Left cardiac atrium (tissue), 4 donors: ENCODE data around the gene RAB7B. TPM values are rescaled to one million over a fixed set of nuclear protein-coding genes. Genes with fewer than 3 reads are reported as not detected.
"Not testable (repeated sequence)": the region's sequence is repeated elsewhere in the genome, so short reads cannot be mapped to it uniquely, and the experiment has no call there.

ENCODE experiments used
- ATAC-seq, 2 donors: fragments of 200-7000 bp; cut with Tn5 transposase; one replicate each; pipeline ENCODE4 v1.9.1; 2020; ENCODE audit warnings: mild to moderate bottlenecking in 2 of 2, moderate library complexity in 2 of 2
- DNase-seq: peaks from one replicate; pipeline ENCODE4 v3.0.0-alpha.2; 2020
- intact Hi-C, 2 donors: fragments of 100-400 bp; cut with DNase I; formaldehyde crosslinking; loops; one replicate each; pipeline versions ENCODE4 v1.14.1 to v1.15.1; 2022 to 2023
- total RNA-seq, 2 donors: library from RNA; stranded (reverse); fragmentation: NEBNext Ultra II Directional; extraction: Animal tissue kit (Norgen Biotek cat#: 25700); gene quantifications; one replicate each; pipeline ENCODE4 v1.2.1, GENCODE V29; 2021
- donor health status: DM: no; HTN: yes; CAD: no.
- donor health status: DM: no; HTN: yes; CAD: no; lungs with severe emphysema.
- donor health status: DM: yes; HTN: yes; CAD: no.
- donor health status: Dilated cardiomyopathy.

The RAB7B gene
- total RNA-seq, 2 donors from 2014 or later = 2.4 to 4.5 TPM

- ATAC-seq = peak; percentile 62 to 85
- intact Hi-C loops = no loop called here
- DNase-seq = peak; percentile 50
Measured at GRCh38 chr1:206001476-206001888, 1.7 kb downstream of the RAB7B start.

GRCh38 chr1:206000641-206001339 lies 2.4 kb downstream of the RAB7B start:
- ATAC-seq = no peak
- intact Hi-C loops = no loop called here

GRCh38 chr1:205998457-205999241 lies 4.5 kb downstream of the RAB7B start:
- DNase-seq (no peak), ATAC-seq (peak; percentile 27 to 76)
- intact Hi-C loops = no loop called here

More at GRCh38 chr1:206000641-206001339, 2.4 kb downstream of the RAB7B start:
- no peak for DNase-seq

- DNase-seq, ATAC-seq, intact Hi-C loops: not testable (repeated sequence)
Measured at GRCh38 chr1:205996641-205997040, 6.6 kb downstream of the RAB7B start.

GRCh38 chr1:205994346-205994745 lies 8.8 kb downstream of the RAB7B start:
- ATAC-seq (peak in 1 of 2 donors; percentile 20), DNase-seq (no peak)
- intact Hi-C loops = no loop called here

GRCh38 chr1:205993068-205993467 lies 10.1 kb downstream of the RAB7B start:
- DNase-seq = no peak
- intact Hi-C loops = no loop called here
- ATAC-seq = no peak

GRCh38 chr1:205992218-205992882 lies 10.8 kb downstream of the RAB7B start:
- DNase-seq = no peak
- no peak for ATAC-seq
- intact Hi-C loops = no loop called here

- no peak for ATAC-seq
- no peak for DNase-seq
- intact Hi-C loops = no loop called here
Measured at GRCh38 chr1:205991237-205991636, 12.0 kb downstream of the RAB7B start.

- no peak for DNase-seq
- no peak for ATAC-seq
- intact Hi-C loops = no loop called here
Measured at GRCh38 chr1:205990226-205990625, 13.0 kb downstream of the RAB7B start.

- DNase-seq = no peak
- ATAC-seq = no peak
- intact Hi-C loops = no loop called here
Measured at GRCh38 chr1:205989786-205990185, 13.4 kb downstream of the RAB7B start.

GRCh38 chr1:205988585-205988995 lies 14.6 kb downstream of the RAB7B start:
- DNase-seq (peak; percentile 53), ATAC-seq (peak in 1 of 2 donors; percentile 20)
- intact Hi-C loops = no loop called here

GRCh38 chr1:205986861-205987260 lies 16.3 kb downstream of the RAB7B start:
- ATAC-seq = peak in 1 of 2 donors; percentile 14
- intact Hi-C loops = no loop called here

GRCh38 chr1:205986292-205986691 lies 16.9 kb downstream of the RAB7B start:
- ATAC-seq (peak; percentile 5 to 34), DNase-seq (no peak)
- intact Hi-C loops = no loop called here

More at GRCh38 chr1:205986861-205987260, 16.3 kb downstream of the RAB7B start:
- no peak for DNase-seq

GRCh38 chr1:205985330-205986005 lies 17.7 kb downstream of the RAB7B start:
- intact Hi-C loops = loop anchor here in 1 of 2 donors (2.0 kb wide), 1 partner anchor 121 kb away; no protein-coding TSS in a partner anchor
- DNase-seq = no peak
- peak in 1 of 2 donors; percentile 3 for ATAC-seq

GRCh38 chr1:205983925-205984725 lies 19.1 kb downstream of the RAB7B start:
- intact Hi-C loops = loop anchor here (2.0 to 5.0 kb wide), 2 partner anchors 123 kb away; no protein-coding TSS in a partner anchor
- DNase-seq (peak; percentile 77), ATAC-seq (peak; percentile 80 to 82)

- DNase-seq (no peak), ATAC-seq (no peak)
- intact Hi-C loops = loop anchor here in 1 of 2 donors (5.0 kb wide), 1 partner anchor 126 kb away; no protein-coding TSS in a partner anchor
Measured at GRCh38 chr1:205981257-205981656, 21.9 kb downstream of the RAB7B start.

GRCh38 chr1:205980237-205980870 lies 22.8 kb downstream of the RAB7B start:
- ATAC-seq = no peak
- intact Hi-C loops = loop anchor here in 1 of 2 donors (5.0 kb wide), 1 partner anchor 127 kb away; no protein-coding TSS in a partner anchor
- no peak for DNase-seq

GRCh38 chr1:205979301-205979700 lies 23.9 kb downstream of the RAB7B start:
- ATAC-seq (no peak), DNase-seq (no peak)
- intact Hi-C loops = loop anchor here (5.0 to 10.0 kb wide), 4 partner anchors 57 to 317 kb away; no protein-coding TSS in a partner anchor
